ENCODE results near the gene GPS1.

GPS1 gene

DNA sequence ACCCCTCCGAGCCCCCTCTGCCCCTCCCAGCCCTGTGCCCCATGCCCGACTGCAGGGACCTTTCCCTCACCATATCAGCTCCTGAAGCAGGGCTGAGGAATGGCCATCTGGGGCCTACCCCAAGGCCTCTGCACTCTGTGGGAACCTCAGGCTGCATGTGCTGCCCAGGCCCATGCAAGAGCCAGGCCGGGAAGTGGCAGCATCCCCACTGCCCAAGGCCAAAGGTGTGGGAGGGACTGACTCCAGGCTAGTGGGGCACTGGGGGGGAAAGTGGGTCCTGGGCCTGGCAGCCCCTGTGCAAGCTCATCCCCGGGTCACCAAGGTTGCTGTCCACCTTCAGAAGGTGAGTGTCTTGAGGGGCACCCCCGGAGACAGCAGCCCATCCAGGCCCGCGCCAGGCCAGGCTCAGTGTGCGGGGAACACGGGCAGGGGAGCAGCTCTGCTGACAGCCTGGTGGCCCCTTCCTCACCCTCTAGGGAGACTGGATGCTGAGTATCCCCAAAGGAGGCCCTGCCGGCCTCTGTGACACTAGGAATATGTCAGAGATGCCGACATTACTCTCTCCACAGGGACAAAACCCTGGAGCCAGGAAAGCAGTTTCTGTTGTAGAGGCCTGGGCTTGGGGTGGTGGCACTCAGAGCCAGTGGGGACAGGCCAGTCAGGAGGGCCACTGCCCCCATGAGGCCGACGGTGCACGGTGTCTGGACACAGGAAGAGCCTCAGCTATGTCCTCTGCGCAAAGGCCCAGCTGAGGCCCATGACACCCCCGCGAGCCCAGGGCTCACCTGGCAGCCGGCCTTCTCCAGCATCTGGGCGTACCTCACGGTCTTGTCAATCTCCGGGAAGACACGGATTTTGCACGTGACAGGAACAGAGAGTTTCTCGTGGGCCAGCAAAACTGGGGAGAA is 10.6 kb downstream of the GPS1 start:
- TF ChIP-seq EZH2phosphoT487 (conservative IDR thresholded peaks at IDR 0.05; ENCODE audit: low read length), result no peak
- TF ChIP-seq, protein P1, sequence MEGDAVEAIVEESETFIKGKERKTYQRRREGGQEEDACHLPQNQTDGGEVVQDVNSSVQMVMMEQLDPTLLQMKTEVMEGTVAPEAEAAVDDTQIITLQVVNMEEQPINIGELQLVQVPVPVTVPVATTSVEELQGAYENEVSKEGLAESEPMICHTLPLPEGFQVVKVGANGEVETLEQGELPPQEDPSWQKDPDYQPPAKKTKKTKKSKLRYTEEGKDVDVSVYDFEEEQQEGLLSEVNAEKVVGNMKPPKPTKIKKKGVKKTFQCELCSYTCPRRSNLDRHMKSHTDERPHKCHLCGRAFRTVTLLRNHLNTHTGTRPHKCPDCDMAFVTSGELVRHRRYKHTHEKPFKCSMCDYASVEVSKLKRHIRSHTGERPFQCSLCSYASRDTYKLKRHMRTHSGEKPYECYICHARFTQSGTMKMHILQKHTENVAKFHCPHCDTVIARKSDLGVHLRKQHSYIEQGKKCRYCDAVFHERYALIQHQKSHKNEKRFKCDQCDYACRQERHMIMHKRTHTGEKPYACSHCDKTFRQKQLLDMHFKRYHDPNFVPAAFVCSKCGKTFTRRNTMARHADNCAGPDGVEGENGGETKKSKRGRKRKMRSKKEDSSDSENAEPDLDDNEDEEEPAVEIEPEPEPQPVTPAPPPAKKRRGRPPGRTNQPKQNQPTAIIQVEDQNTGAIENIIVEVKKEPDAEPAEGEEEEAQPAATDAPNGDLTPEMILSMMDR (IDR thresholded peaks at IDR 0.05; ENCODE audit: insufficient read depth, low read length, poor library complexity, severe bottlenecking), result no peak
- no peak overlapping the region for H3K9ac ChIP-seq (ENCODE audit: low read length)
- no peaks in the 10 kb centered on the region for H3F3A ChIP-seq (ENCODE audit: insufficient read depth)
- H4K20me1 ChIP-seq (ENCODE audit: low read depth, low read length), result no peaks in the 10 kb centered on the region
- H3K4me2 ChIP-seq (ENCODE audit: low read depth, low read length, poor library complexity, severe bottlenecking), result no peak overlapping the region
- H3K79me2 ChIP-seq (ENCODE audit: insufficient read depth, low read length), result peaks cover 8% of the 10 kb centered on the region; the same call in 1 of the 2 replicates
- H3K9me2 ChIP-seq (replicated peaks; ENCODE audit: insufficient read depth, low read length), result no peaks in the 10 kb centered on the region
- no peaks in the 10 kb centered on the region for H3K36me3 ChIP-seq (ENCODE audit: low read length)
- H3K27me3 ChIP-seq (ENCODE audit: low read length), result no peaks in the 10 kb centered on the region
- H2AFZ ChIP-seq (ENCODE audit: low read depth, low read length, severe bottlenecking), result no peak overlapping the region
- H3K27ac ChIP-seq (ENCODE audit: low read depth, low read length), result no peak overlapping the region
- no peaks in the 10 kb centered on the region for H3K9me3 ChIP-seq (ENCODE audit: insufficient read depth, low read length)
- H3K4me3 ChIP-seq (ENCODE audit: insufficient read depth, low read length, poor library complexity, severe bottlenecking), result no peak overlapping the region

DNA sequence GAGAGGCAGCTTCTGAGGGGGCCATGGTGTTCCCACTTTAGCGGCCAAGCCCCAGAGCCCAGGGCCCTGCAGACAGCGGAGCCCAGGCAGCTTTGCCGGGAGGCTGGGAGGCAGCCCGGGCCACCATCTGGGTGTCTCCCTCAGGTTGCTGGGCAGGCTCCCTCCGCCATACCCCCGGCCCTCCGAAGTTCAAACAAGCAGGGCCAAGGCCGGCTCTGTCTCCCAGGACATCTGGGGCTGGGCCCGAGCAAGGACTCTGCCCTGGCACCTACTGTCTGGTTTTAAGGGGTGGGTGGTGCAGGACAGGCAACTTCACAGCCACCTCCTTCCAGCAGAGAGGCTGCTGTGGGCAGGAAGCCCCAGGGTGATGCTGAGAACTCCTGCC is 11.3 kb downstream of the GPS1 start:
- Histone ChIP-seq H3K79me2 (ENCODE audit: insufficient read depth, low read length) (peaks cover 8% of the 10 kb centered on the region; the same call in 1 of the 2 replicates), H3K9me3 (ENCODE audit: insufficient read depth, low read length) (no peaks in the 10 kb centered on the region), H3K27ac (ENCODE audit: low read depth, low read length) (no peak overlapping the region), H3K27me3 (ENCODE audit: low read length) (no peaks in the 10 kb centered on the region), H3K4me2 (ENCODE audit: low read depth, low read length, poor library complexity, severe bottlenecking) (no peak overlapping the region), H3K36me3 (ENCODE audit: low read length) (no peaks in the 10 kb centered on the region), H3K9me2 (replicated peaks; ENCODE audit: insufficient read depth, low read length) (no peaks in the 10 kb centered on the region), H3K4me3 (ENCODE audit: insufficient read depth, low read length, poor library complexity, severe bottlenecking) (no peak overlapping the region), H3K9ac (ENCODE audit: low read length) (no peak overlapping the region), H2AFZ (ENCODE audit: low read depth, low read length, severe bottlenecking) (no peak overlapping the region), H4K20me1 (ENCODE audit: low read depth, low read length) (no peaks in the 10 kb centered on the region), H3F3A (ENCODE audit: insufficient read depth) (no peaks in the 10 kb centered on the region)
- no peak for TF ChIP-seq EZH2phosphoT487 (conservative IDR thresholded peaks at IDR 0.05; ENCODE audit: low read length)
- TF ChIP-seq, protein P1 (IDR thresholded peaks at IDR 0.05; ENCODE audit: insufficient read depth, low read length, poor library complexity, severe bottlenecking), result no peak

DNA sequence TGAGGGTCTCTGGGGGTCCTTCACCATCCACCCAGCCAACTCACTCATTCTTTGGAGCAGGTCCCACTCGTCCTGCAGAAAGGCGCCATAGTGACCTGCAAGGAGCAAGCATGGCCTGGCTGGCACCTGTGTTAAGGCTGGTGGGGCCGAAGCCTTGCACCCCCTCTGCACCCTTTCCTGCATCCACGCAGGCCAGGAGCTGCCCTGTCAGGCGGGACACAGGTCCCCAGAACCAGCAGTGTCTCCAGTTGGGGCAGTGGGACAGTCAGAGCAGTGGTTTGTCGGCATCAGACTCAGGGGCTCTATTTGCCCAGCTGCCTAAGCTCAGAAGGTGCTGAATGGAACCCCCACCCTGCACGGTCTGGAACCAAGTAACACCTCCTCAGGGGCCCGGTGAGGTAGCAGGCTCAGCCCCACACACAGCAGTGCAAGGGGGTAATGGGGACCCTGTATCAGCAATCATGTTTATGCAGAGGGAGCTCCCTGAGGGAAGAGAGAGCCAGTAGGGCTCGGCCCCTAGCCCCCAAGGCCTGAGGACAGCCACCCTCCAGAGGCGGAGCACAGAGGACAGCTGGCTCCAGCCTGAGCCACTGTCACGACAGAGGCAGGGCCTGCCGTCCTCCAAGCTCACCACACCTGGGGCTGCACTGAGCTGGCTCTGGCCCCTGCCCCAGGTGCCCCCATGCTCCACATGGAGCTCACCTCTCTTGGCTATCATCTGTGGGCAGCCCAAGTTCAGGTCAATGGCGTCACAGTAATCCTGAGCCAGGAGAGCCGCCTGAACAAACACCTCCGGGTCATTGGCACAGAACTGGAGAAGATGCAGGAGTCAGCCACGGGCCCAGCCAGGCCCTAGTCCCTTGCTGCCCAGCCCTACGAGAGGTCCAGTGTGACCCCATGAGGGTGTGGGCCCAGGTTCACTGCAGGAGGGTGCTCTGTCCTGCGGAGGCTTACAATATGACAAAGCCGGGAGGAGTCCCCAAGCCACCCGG is 12.0 kb downstream of the GPS1 start:
- H3K36me3 ChIP-seq (ENCODE audit: low read length), result no peaks in the 10 kb centered on the region
- no peaks in the 10 kb centered on the region for H3F3A ChIP-seq (ENCODE audit: insufficient read depth)
- H4K20me1 ChIP-seq (ENCODE audit: low read depth, low read length), result no peaks in the 10 kb centered on the region
- TF ChIP-seq, protein P1 (IDR thresholded peaks at IDR 0.05; ENCODE audit: insufficient read depth, low read length, poor library complexity, severe bottlenecking), result no peak
- TF ChIP-seq EZH2phosphoT487 (conservative IDR thresholded peaks at IDR 0.05; ENCODE audit: low read length), result no peak
- H3K27me3 ChIP-seq (ENCODE audit: low read length), result no peaks in the 10 kb centered on the region
- no peaks in the 10 kb centered on the region for H3K9me2 ChIP-seq (replicated peaks; ENCODE audit: insufficient read depth, low read length)
- H3K9me3 ChIP-seq (ENCODE audit: insufficient read depth, low read length), result no peaks in the 10 kb centered on the region
- H3K9ac ChIP-seq (ENCODE audit: low read length), result peak overlapping the region; percentile 92
- H3K4me2 ChIP-seq (ENCODE audit: low read depth, low read length, poor library complexity, severe bottlenecking), result peak overlapping the region; percentile 62
- peak overlapping the region; percentile 39; the same call in 1 of the 2 replicates for H3K27ac ChIP-seq (ENCODE audit: low read depth, low read length)
- H2AFZ ChIP-seq (ENCODE audit: low read depth, low read length, severe bottlenecking), result no peak overlapping the region
- H3K79me2 ChIP-seq (ENCODE audit: insufficient read depth, low read length), result peaks cover 8% of the 10 kb centered on the region; the same call in 1 of the 2 replicates
- H3K4me3 ChIP-seq (ENCODE audit: insufficient read depth, low read length, poor library complexity, severe bottlenecking), result no peak overlapping the region
